NCI-H1436 (cell line): ENCODE measurements around the gene ADGRL3.

Source experiments
- DNase-seq: peaks from one replicate; lab custom pipeline; 2025; lab: John Stamatoyannopoulos, UW

The ADGRL3 gene

DNA sequence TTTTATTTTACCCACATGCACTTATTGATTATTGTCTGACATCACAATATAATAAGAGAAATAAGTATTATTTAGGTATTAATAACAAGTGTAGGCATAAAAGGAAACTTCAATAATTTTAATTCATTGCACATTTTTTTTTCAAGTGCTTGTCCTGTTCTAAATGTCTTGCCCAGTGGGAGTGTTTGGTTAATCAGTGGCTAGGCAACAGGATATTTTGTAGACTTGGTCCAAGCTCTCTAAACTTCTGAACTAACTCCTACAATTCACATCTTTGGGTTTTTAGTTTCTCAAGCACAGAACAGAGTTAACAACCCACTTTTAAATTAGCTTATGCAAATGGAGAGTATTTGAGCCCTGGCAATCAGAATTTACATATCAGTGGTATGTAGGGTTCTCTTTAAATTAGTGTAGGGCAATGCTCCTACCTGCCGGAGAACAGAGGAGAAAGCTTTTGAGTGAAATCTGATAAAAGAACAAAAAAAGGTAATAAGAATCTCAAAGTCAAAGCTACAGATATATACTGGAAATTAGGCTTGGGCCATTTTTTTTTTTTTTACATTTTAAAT is 353.5 kb downstream of the ADGRL3 start:
- DNase-seq: no peak

DNA sequence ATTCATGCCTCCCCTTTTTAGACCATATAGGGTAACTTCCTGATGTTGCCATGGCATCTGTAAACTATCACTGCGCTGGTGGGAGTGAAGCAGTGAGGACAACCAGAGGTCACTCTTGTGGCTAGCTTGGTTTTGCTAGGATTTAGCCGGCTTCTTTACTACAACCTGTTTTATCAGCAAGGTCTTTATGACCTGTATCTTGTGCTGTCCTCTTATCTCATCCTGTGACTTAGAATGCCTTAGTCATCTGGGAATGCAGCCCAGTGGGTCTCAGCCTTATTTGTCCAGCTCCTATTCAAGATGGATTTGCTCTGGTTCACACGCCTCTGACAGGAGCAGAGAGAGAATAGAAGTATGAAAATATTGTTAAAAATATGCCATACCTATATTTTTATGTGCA is 355.7 kb downstream of the ADGRL3 start:
- no peak for DNase-seq

DNA sequence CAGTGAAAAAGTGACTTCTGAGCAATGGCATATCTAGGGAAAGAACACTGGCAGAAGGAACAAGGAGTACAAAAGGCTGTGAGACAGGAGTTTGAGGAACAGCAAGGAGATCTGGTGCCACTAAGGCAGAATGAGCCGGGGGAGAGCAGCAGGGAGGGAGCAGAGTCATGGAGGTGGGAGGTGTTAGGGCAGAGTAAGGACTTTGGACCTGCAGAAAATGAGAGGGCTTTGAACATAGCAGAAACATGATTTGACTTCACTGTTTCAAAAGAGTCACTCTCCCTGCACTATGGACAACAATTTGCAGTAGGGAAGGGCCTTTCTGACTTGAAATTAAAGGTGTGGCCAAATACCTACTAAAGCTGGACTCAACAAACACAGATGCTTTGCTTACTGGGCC is 356.2 kb downstream of the ADGRL3 start:
- DNase-seq: no peak

DNA sequence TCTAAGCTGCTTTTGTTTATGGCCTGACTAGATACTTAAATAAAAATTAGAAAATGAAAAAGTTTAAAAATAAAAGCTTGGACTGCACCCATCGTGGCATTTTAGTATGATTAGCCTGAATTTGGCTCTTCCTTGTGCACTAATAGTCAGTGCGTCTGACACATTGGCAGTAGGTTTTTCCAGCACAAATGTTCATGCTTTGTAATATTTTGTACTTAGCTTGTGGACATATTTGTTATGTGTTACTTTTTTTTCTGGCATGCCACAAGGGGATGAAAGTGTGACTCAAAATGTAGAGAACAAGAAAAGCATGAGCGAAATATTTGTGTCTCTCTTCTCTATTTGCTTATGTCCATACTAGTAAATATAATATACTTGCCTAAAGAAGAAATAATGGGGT is 359.3 kb downstream of the ADGRL3 start:
- no peak for DNase-seq

DNA sequence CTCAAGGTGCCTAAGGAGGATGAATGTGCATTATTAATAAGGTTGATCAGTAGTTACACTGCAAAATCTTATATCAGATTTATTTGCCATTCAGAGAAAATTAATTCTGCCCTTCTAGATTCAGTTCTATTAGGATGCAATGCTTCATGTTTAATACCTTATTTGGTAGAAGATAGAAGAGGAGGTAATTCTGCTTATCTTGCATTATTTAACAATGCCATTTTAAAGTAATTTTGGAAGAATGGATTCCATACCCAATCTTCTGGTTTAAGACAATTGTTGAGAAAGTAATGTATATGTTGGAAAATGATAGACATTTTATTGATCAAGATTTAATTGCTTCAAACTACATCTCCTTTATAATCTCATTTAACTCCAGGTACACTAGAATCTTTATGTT is 360.9 kb downstream of the ADGRL3 start:
- no peak for DNase-seq

DNA sequence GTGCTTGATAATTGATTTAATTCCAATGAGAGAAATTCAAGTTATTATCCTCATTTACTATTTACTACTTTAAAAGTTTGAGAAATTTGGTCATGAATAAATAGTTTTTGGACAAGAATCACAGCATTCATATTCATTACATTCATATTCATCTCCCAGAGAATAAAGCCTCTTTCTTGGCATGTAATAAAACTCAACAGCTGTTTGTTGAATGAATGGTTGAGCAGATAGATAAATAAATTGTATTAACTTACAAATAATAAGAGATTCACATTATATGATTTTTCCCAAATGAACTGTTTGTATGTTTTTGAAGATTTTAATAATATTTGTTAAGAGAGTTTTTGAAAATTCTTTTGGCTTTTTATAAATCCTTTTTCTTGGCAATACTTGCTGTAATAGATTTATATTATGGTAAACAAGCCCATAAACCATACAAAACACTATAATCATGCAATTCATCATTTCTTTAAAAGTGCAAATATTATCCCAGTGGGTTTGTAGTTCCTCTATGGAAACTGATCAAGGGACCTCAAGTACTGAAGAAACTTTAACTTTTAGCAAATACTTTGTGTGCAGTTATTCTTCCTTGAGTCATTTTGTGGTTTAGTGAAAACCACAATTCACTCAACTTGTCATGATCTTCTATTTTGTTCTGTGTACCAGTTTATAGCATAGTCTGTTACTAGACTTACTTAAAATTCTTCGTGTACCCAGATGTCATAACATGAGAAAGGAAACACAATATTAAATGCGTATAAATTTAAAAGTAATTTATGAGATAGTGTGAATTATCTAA is 371.8 kb downstream of the ADGRL3 start:
- DNase-seq: no peak

DNA sequence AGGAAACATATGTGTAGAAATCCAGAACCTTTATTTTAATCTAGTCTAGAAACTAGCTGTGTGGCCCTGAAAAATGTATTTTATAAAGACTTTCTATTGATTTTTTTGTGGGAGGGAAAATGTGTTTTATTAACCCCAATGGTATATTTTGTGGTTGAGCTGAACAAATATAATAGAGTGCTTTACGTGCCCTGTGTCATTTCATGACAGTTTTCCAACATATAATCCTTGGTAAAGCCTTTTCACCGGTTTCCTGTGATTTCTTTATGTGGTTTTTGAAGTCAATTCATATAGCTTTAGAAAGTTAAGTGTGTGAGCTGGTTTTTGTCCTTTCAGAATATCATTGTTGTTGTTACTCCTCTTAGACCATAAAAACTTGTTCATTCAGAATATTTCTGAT is 375.7 kb downstream of the ADGRL3 start:
- no peak for DNase-seq

DNA sequence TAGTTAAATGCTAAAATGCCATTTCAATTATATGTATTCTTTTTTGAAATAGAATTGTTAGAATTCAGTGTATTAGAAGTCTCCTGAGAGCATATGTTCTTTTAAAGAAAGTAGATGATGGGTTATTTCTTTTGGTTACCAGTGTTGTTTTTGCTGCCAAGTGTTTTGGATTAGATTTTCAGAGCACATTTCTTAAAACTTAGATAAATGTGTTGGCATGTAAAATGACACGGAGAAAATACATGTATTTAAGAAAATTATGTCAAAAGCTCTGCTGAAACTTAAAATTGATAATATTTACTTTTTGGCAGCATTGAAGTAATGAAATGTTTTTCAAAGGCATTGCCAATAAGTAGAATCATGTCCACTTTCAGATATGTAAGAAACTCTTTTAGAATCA is 379.7 kb downstream of the ADGRL3 start:
- DNase-seq: no peak

DNA sequence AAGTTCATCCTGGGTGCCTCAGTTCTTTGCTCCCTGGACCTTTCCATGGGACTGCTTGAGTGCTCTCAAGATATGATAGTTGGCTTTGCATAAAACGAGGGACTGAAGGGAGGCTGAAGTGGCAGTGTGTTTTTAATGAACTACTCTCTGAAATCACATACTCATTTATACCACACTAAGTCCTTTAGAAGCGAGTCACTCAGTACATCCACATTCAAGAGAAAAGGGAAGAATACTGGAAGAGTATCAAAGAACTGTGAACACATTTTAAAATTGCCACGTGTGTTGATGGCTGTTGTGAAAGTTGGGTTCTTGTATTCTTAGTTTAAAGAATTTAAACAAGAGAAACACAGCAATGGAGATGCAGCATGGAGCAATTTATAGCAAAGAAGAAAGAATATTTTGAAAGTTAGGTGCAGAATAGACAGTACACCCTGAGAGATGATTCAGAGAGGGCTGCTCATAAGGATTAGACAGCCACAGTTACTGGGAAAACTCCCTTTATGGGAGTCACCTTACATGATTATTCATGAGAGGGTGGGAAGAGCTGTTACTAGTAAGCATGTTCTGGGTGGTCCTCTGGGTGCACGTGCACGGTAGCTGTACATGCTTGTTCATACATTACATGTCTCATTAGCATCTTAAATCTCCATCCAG is 380.7 kb downstream of the ADGRL3 start:
- no peak for DNase-seq

DNA sequence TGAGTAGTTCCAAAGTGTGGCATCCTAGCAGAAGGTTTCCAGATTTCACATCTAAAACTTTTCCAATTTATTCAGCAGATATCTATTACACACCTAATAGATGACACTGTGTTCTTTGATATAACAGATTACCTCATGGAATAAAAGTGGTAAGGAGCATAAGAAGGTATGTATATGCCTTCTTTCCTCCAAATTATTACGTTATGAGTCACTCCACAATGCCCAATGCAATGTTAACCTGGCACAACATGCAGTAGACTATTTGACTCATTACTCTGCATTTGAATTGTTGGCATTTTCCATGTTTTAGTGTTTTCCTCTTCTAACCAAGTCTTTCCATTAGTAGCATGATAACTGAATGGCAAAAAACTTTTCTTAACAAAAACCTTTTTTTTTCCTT is 383.6 kb downstream of the ADGRL3 start:
- no peak for DNase-seq

DNA sequence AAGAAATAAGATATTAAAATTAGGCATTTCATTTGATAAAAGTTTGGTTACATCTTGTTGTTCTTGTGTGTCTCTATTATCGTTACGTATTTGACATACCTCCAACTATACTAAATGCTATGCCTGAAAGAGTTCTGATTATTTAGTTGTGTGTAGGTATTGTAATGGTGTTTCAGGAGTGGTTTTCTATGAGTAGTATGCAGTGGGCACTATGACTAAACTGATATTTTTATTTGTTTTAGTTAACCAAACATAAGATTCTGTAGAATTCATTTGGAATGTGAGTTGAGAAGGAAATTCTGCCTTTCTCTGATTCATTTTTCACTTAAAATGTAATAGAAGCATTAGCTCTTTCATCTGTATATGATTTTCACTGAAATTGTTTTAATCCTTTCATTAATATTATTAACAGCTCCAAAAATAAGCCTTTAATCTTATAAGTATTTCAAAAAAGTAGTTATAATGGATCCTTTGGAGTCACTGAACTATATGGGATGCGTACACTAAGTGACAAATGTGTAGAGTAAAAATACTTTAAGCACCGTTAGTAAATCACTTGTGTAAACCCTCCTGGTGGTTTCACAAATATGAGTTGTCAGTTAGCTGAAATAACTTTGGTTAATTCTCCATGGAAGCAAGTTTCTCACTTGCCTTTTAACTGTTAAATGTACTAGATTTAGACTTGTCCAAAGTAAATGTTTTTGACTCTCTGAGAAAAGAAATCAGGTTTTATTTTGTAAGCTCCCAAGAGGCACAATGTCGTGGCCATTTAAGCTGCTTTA is 388.7 kb downstream of the ADGRL3 start:
- no peak for DNase-seq

DNA sequence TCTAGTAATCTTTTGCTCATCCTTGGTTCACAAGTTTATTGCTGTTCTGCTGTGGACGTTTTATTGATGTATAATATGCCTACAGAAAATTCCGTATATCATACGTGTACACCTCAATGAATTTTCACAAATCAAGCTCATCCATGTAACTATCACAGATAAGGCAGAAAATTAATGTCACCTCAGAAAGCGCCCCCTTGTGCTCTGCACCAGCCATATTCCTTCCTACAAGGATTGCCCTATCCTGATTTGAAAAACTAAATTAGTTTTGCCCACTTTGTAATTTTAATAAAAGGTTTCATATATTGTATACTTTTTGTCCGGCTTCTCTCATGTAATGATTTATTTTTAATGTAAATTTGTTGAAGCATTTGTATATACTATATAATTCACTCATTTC is 390.8 kb downstream of the ADGRL3 start:
- no peak for DNase-seq

DNA sequence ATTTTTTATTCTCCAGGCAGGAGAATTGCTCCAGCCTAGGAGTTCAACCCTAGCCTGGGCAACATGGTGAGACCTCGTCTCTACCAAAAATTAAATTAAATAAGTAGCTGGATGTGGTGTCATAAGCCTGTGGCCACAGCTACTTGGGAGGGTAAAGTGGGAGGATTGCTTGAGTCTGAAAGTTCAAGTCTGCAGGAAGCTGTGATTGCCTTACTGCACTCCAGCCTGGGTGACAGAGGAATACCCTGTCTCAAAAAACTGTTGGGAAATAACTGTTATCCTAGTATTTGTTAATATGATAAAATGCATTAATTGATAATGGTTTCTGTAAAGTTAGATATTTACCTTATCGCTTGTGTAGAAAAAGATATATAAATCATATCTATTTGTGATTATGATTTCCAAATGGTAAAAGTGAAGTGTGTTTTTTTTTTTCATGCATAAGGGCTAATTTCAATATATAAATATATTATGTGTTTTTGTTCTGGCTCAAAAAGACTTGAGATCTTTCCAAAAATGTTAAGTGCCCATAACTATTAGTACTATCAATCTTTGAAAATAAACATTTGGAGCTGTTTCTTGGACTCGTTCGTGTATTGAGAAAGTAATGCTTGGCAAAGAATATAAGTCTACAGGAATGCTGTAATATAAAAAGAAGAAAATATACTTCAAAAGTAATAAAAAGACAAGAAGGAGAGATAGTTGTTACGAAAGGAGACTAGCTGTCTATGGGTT is 396.6 kb downstream of the ADGRL3 start:
- DNase-seq: no peak

DNA sequence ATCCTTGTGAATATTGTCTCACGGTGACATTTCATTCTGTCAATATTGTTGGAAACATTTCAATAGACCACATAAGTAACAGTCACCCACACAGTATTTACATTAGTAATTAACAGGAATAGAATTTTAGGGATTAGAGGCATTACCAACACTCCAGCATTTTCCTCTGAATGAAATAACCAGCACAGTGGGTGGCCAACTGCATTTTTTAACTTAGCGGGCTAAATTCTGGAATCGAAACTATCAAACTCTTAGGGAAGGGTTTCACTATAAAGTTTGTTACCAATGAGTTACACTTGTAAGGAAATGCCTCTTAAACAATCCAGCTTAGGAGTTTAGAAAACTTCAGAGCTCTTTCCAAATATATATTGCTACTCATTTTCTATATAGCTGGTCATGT is 403.0 kb downstream of the ADGRL3 start:
- DNase-seq: no peak

DNA sequence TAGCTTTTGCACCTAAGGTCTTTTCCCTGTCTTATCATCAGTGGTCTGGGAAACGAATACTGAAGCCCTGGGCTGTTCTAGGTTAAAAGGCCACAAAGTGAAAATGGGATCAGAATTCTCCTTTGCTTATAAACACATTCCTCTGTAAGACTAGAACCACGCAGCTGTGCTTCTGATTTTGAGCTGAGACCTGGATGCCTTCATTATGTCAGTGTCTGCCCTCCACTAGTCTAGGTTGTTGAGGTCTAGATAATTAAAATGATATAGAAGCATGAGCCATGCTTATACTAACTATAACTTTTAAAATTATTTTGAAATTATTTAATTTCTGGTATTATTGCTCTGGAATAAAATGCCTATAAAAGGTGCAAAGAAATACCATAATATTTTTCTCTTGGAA is 403.9 kb downstream of the ADGRL3 start:
- DNase-seq: no peak

DNA sequence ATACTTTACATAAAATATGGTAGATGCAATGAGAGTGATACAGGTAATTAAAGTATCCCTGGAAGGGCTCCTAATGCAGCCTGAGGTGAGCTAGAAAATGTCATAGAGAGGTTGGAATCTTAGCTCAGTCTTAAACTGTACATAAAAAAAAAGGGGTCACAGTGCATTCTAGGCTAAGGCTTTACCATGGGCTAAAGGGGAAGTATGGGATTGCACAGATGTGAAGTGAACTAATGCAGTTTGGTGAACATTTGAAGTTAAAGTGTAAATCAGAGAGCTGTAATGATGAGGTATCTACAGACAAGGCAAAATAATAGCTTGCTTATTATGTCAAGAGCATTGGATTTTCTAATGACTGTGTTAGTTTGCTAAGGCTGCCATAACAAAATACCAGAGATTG is 405.9 kb downstream of the ADGRL3 start:
- DNase-seq: no peak

DNA sequence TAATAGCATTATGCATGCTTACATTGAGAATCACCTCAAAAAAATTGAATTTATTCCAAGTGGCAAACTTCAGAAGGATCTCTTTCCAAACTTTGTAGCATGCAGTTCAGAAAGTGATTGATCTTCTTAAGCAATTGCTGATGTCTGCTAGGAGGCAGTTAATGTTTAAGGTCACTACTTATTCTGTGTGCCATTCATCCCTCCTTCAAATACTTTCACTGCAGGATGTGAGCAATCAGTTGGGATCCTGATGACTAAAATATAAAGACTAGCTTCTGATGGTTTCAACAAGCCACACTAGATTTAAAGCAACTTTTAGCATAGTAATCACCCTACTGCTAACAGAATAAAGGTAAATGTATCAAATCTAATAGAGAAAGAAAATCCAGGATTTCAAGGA is 414.1 kb downstream of the ADGRL3 start:
- DNase-seq: no peak

DNA sequence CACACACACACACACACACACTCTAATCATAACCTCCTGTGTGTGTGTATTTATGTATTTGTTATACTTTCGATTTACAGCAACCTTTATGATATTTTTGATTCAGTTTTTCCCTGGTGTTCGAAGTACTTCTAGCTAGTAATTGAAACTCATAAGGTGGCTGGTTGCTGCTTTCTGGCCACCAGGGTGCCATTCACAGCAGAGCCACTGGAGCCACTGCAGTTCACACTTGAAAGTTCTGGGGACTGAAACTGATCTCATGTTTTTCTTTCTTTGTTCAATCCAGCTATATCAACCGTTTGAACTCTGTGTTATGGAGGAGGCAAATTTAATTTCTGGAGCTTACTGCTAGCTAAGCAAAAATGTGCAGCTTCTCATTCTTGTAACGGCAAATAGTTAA is 419.4 kb downstream of the ADGRL3 start:
- DNase-seq: no peak

DNA sequence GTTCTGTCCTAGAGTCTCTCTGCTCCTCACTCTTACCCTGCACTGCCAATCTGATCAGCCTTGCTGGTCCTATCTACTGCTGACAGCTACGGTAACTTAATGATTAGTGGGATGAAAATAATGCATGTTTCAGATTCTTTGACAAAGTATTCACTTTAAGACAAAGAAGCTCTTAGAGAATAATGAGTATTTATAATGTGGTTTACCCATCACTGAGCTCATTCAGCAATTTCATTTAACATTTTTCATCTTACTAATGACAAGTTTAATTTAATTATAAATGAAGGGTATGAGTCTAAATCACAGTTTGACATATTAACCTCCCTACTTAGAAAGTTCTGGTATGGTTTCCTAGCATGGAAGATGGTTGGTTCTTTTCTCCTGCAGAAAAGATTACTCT is 428.2 kb downstream of the ADGRL3 start:
- DNase-seq: no peak

DNA sequence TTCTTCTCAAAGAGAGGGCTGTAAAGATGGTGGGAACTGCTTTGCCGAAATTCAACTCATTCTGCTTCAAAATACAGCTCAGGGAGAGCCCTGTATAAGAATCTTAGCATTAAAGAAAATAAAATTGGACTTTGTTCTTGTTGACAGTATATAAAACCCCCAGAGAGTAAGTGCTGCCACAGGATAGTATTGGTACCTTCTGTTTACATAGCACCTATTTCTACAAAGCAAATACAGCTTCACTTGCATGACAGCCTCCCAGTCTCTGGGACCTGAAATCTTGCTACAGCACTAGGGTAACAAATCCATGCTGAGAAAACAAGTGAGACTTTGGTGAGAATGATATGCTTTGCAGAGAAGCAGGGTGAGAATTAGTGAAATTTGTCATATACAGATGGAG is 428.6 kb downstream of the ADGRL3 start:
- DNase-seq: no peak

DNA sequence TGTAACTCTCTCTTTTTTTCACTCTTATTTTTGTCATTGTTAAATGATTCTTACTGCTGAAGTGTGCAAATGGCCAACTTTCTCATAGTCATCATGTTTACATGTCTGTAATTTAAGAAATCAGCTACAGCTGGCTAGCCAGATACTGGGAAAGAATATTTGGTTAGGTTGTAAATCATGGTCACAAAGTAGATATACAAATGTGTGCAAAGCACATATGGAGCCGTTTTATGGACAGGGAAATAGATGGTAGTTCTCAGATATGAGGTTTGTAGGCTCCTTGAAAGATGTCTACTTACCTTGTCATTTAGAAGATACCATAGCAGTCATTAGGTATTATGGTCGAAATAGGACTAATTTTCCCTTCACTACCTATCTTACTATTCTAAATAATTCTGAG is 430.4 kb downstream of the ADGRL3 start:
- DNase-seq: no peak

DNA sequence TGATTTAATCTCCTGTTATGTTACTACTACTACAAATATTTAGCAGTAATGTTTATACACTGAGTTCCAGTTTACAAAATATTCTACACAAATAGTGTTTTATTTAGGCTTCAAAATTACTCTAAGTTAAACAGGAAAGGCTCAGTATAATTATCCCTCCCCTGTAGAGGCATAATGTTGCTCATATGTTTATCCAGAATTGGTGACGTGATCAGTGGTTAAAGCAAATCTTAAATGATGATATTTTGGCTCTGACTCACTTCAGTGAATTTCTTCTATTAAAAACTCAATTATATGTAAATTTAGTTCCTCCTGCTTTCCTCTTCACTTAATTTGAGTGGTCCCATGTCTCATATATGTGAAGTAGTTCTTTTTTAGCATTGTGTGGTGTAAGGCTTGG is 438.5 kb downstream of the ADGRL3 start:
- no peak for DNase-seq
